ENCODE data around the gene COA3. TPM values are rescaled to one million over a fixed set of nuclear protein-coding genes. Genes with fewer than 3 reads are reported as not detected.

The COA3 gene
- total RNA-seq, 2 experiments from 2014 or later = 31.8 to 36.6 TPM

GRCh38 chr17:42835732-42836131 lies 37.2 kb upstream of the COA3 start:
- no peaks in the 10 kb centered on the region for H3K27me3 Mint-ChIP-seq
- no peak overlapping the region for H3K4me3 Mint-ChIP-seq
- no peak for DNase-seq
- CTCF ChIA-PET = interaction anchor here (1.0 to 4.4 kb wide), 3 partner anchors 9 to 15 kb away, joined by 3 to 47 read pairs (median 4); partner anchors contain the start of genes AOC2 and BECN1
- no peak overlapping the region for H3K27ac Mint-ChIP-seq
- intact Hi-C loops (cut with micrococcal nuclease) = no loop called here
- peaks cover 32% of the 10 kb centered on the region for H3K36me3 Mint-ChIP-seq
- H3K9me3 Mint-ChIP-seq = no peaks in the 10 kb centered on the region
- peaks cover 30% of the 10 kb centered on the region for H3K4me1 Mint-ChIP-seq (ENCODE audit: low read depth)
- POLR2A ChIA-PET = interaction anchor here (0.8 to 1.5 kb wide), 3 partner anchors 10 to 162 kb away, joined by 4 to 7 read pairs (median 4); partner anchors contain the start of gene RPL27

DNA sequence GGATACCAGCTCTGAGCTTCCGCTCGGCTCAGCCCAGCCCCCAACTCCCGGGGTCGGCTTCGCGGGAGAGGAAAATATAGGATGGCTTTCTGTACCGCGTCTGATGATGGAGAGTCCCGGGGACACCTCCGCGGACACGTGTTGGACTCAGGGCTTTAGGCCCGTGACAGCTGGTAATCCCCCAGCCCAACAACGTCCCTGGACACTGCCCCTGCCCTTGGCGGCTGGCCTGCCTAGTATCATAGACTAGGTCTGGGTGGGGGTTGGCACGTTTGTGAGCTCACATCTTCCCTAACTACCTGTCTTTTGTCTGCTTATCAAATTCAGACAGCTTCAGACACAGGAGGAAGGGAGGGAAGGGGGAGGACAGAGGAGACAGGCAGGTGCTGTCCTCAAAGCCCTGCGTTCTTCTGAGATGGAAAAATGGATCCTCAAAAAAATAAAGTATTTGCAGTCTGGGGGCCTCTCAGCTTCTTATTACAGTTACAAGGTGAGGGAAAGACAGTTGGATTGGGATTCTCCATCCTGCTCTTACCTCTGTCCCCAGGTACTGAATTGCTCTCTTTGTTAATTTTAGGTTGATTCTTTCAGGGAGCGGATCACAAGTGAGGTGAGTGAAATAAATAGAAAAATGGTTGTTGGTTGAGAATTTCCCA lies 35.4 kb upstream of the COA3 start:
- POLR2A ChIA-PET = interaction anchor here (0.6 to 2.2 kb wide), 8 partner anchors 9 to 256 kb away, joined by 3 to 14 read pairs (median 5); partner anchors contain the start of genes AOC2, BECN1, CNTD1 and COA3
- H3K4me3 Mint-ChIP-seq = peak overlapping the region; percentile 97
- H3K9me3 Mint-ChIP-seq = no peaks in the 10 kb centered on the region
- peaks cover 30% of the 10 kb centered on the region for H3K4me1 Mint-ChIP-seq (ENCODE audit: low read depth)
- peaks cover 21% of the 10 kb centered on the region for H3K36me3 Mint-ChIP-seq
- CTCF ChIA-PET = interaction anchor here (0.9 to 4.4 kb wide), 10 partner anchors 9 to 650 kb away, joined by 3 to 47 read pairs (median 4); partner anchors contain the start of genes AOC2, BECN1, DHX8 and RPL27
- peak overlapping the region; percentile 98 for H3K27ac Mint-ChIP-seq
- no peaks in the 10 kb centered on the region for H3K27me3 Mint-ChIP-seq
- no peak for DNase-seq
- intact Hi-C loops (cut with micrococcal nuclease) = loop anchor here (1.0 to 5.0 kb wide), 3 partner anchors 10 to 337 kb away; partner anchors contain the start of genes BECN1, NBR1 and RPL27

DNA sequence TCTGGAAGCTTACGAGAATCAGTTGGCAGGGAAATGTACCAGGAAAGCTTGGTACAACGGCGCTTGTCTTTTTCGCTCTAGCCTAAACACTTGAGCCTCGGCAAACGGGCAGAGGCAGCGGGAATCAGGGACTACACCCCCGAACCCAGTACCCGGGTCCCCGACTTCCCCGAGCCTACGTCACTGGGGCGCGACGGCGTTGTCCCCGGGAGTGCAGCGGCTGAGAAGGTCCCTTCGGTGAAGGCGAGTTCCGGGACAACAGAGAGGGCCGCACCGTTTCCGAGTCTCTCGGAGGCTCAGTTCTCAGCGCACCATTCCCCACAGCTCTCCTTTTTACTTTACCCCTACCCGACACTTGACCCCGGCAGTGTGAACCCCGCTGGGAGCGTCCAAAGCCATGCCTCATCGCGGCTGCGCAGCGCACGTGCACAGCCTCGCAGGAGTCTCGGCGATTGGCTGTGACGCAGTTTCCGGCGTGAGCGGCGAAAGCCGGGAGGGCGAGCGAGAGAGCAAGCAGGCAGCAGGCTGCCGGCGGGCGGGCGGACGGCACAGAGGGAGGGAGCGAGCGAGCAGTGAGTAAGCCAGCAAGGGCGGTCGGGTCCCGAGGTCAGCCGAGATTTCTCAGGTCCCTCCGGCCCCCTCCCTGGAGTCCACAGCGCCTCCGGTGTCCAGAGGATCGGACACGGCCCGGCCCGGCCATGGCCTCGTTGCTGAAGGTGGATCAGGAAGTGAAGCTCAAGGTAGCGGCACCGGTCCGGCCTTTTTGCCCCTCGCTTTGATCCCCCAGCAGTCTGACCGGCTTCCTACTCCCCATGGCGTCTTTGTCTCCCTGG lies 34.6 kb upstream of the COA3 start, which contains the start of gene PSME3:
TSS of gene PSME3 (plus strand) at position 464 of the 833 bp plus-strand sequence. CDS start at position 699, 235 bp downstream.
- peak; percentile 93 for DNase-seq
- peak within 1 kb of the TSS; percentile 97 for H3K4me3 Mint-ChIP-seq
- peaks cover 16% of the 10 kb centered on the region for H3K36me3 Mint-ChIP-seq
- H3K27ac Mint-ChIP-seq = peak within 1 kb of the TSS; percentile 98
- ChIA-PET POLR2A (interaction anchor here (0.7 to 2.2 kb wide), 7 partner anchors 9 to 255 kb away, joined by 3 to 14 read pairs (median 6); partner anchors contain the start of genes AOC2, BECN1, CNTD1 and COA3), CTCF (interaction anchor here (0.8 to 4.4 kb wide), 11 partner anchors 9 to 651 kb away, joined by 3 to 47 read pairs (median 4); partner anchors contain the start of genes AOC2, BECN1, DHX8 and RETREG3)
- H3K4me1 Mint-ChIP-seq (ENCODE audit: low read depth) = peaks cover 30% of the 10 kb centered on the region
- no peaks in the 10 kb centered on the region for H3K27me3 Mint-ChIP-seq
- intact Hi-C loops (cut with micrococcal nuclease) = loop anchor here (1.0 to 5.0 kb wide), 3 partner anchors 9 to 338 kb away; partner anchors contain the start of genes BECN1, NBR1 and RPL27
- H3K9me3 Mint-ChIP-seq = no peaks in the 10 kb centered on the region

DNA sequence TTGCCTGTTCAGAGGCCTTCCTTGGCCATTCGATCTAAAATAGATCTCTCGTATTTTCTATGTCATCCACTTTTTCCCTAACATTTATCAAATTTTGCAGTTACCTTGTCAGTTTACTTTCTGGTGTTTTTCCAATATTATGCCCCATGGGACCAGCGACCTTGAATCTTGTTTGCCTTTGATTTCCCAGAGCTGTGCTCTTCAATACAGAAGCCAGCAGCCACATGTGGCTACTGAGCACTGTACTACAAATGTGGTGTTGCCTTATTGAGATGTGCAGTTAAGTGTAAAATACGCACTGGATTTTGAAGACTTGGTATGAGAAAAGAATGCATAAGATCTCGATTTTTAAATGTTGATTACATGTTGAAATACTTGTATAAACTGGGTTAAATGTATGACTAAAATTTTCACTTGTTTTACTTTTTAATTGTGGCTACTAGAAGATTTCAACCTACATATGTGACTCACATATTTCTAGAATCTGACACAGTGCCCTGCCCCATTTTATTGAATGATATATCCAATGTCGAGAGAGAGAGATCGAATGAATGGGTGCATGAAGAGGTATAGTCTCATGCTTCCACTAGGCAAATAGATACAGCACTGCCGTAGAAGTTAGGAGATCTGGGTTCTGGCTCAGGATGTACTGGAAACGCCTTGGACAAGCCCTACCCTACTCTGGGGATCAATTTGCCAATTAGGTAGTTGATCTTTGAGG lies 33.9 kb upstream of the COA3 start:
- Mint-ChIP-seq H3K9me3 (no peaks in the 10 kb centered on the region), H3K36me3 (peaks cover 10% of the 10 kb centered on the region), H3K4me3 (peak overlapping the region; percentile 97), H3K4me1 (ENCODE audit: low read depth) (peaks cover 27% of the 10 kb centered on the region), H3K27me3 (no peaks in the 10 kb centered on the region), H3K27ac (peak overlapping the region; percentile 98)
- ChIA-PET POLR2A (interaction anchor here (1.4 to 2.2 kb wide), 5 partner anchors 9 to 254 kb away, joined by 4 to 14 read pairs (median 6); partner anchors contain the start of genes BECN1, CNTD1, COA3 and RPL27), CTCF (interaction anchor here (0.8 to 4.4 kb wide), 7 partner anchors 8 to 652 kb away, joined by 3 to 47 read pairs (median 4); partner anchors contain the start of genes AOC2, BECN1, DHX8 and RETREG3)
- intact Hi-C loops (cut with micrococcal nuclease) = loop anchor here (2.0 to 5.0 kb wide), 2 partner anchors 165 to 338 kb away; partner anchors contain the start of genes NBR1 and RPL27
- no peak for DNase-seq

- no peaks in the 10 kb centered on the region for H3K27me3 Mint-ChIP-seq
- POLR2A ChIA-PET = no interaction called here
- DNase-seq = no peak
- H3K36me3 Mint-ChIP-seq = peaks cover 3% of the 10 kb centered on the region
- H3K4me3 Mint-ChIP-seq = no peak overlapping the region
- intact Hi-C loops (cut with micrococcal nuclease) = loop anchor here (5.0 kb wide), 1 partner anchor 166 kb away; the partner anchor contains the start of gene RPL27
- H3K9me3 Mint-ChIP-seq = no peaks in the 10 kb centered on the region
- no peak overlapping the region for H3K27ac Mint-ChIP-seq
- peaks cover 24% of the 10 kb centered on the region for H3K4me1 Mint-ChIP-seq (ENCODE audit: low read depth)
- CTCF ChIA-PET = interaction anchor here (1.0 kb wide), 1 partner anchor 253 kb away, joined by 3 read pairs; no protein-coding TSS in a partner anchor
Observed at GRCh38 chr17:42830971-42831370, 32.5 kb upstream of the COA3 start.

- no peaks in the 10 kb centered on the region for H3K27me3 Mint-ChIP-seq
- H3K4me1 Mint-ChIP-seq (ENCODE audit: low read depth) = peaks cover 22% of the 10 kb centered on the region
- ChIA-PET POLR2A (no interaction called here), CTCF (interaction anchor here (0.5 kb wide), 1 partner anchor 171 kb away, joined by 3 read pairs; the partner anchor contains the start of gene RPL27)
- H3K36me3 Mint-ChIP-seq = peaks cover 5% of the 10 kb centered on the region
- DNase-seq = no peak
- H3K9me3 Mint-ChIP-seq = no peaks in the 10 kb centered on the region
- no peak overlapping the region for H3K27ac Mint-ChIP-seq
- intact Hi-C loops (cut with micrococcal nuclease) = loop anchor here (10.0 kb wide), 1 partner anchor 123 kb away; no protein-coding TSS in a partner anchor
- no peak overlapping the region for H3K4me3 Mint-ChIP-seq
Observed at GRCh38 chr17:42827472-42827871, 29.0 kb upstream of the COA3 start.

DNA sequence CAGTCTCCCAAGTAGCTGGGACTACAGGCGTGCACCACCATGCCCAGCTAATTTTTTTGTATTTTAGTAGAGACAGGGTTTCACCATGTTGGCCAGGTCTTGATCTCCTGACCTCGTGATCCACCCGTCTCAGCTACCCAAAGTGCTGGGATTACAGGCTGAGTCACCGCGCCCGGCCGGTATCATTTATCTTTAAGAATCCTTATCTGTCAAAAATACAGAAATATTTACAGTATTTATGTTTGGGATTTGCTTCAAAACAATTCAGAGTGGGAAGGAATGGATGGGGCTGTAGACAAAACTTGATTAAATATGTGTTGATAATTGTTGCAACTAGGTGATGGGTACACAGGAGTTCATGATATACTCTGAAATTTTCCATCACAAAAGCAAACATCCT lies 22.7 kb upstream of the COA3 start:
- Mint-ChIP-seq H3K36me3 (peaks cover 41% of the 10 kb centered on the region), H3K4me3 (no peak overlapping the region), H3K27ac (no peak overlapping the region), H3K27me3 (no peaks in the 10 kb centered on the region), H3K9me3 (no peaks in the 10 kb centered on the region), H3K4me1 (ENCODE audit: low read depth) (peaks cover 26% of the 10 kb centered on the region)
- intact Hi-C loops (cut with micrococcal nuclease) = loop anchor here (5.0 to 10.0 kb wide), 2 partner anchors 116 to 244 kb away; partner anchors contain the start of gene PSMC3IP
- POLR2A ChIA-PET = no interaction called here
- no peak for DNase-seq
- CTCF ChIA-PET = interaction anchor here (1.2 to 3.8 kb wide), 6 partner anchors 11 to 243 kb away, joined by 3 to 14 read pairs (median 4); partner anchors contain the start of genes IFI35 and PSMC3IP

DNA sequence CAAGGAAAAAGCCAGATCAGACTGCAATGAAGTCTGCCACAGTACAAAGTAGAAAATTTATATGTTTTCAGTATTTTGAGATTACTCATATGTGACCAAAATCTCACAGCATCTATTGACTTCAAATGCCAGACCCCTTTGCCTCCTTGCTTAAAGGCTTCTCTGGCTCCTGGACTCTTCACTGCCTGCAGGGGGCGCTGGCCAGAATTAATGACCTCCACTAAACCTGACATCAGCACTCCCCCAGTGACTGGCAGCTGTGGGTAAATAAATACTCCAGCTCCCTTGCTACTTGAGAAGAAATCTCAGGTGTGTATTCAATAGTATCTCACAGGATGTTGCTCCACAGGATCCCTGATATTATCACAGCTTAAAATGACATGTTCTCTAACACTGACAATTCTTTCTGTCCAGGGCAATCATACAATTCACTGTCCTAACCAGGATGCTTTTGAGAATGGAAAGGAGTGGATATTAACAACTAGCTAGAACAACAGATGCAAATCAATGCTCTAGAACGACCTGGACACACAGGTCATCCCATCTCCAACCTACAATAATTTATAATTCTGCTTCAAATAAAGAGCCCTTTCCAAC lies 21.5 kb upstream of the COA3 start:
- Mint-ChIP-seq H3K36me3 (peaks cover 50% of the 10 kb centered on the region), H3K4me1 (ENCODE audit: low read depth) (peaks cover 24% of the 10 kb centered on the region), H3K27me3 (no peaks in the 10 kb centered on the region), H3K9me3 (no peaks in the 10 kb centered on the region), H3K27ac (no peak overlapping the region), H3K4me3 (no peak overlapping the region)
- peak; percentile 79 for DNase-seq
- ChIA-PET CTCF (interaction anchor here (0.5 to 4.4 kb wide), 22 partner anchors 9 to 242 kb away, joined by 3 to 20 read pairs (median 4); partner anchors contain the start of genes CNTD1, COA3, IFI35 and PSMC3IP), POLR2A (interaction anchor here (0.8 kb wide), 1 partner anchor 109 kb away, joined by 3 read pairs; no protein-coding TSS in a partner anchor)
- intact Hi-C loops (cut with micrococcal nuclease) = loop anchor here (5.0 to 10.0 kb wide), 2 partner anchors 115 to 243 kb away; partner anchors contain the start of gene PSMC3IP

- ChIA-PET POLR2A (no interaction called here), CTCF (interaction anchor here (0.9 to 4.4 kb wide), 5 partner anchors 10 to 111 kb away, joined by 3 to 20 read pairs (median 4); partner anchors contain the start of genes CNTD1 and COA3)
- DNase-seq = no peak
- H3K4me3 Mint-ChIP-seq = no peak overlapping the region
- H3K9me3 Mint-ChIP-seq = no peaks in the 10 kb centered on the region
- peaks cover 56% of the 10 kb centered on the region for H3K36me3 Mint-ChIP-seq
- peaks cover 16% of the 10 kb centered on the region for H3K4me1 Mint-ChIP-seq (ENCODE audit: low read depth)
- intact Hi-C loops (cut with micrococcal nuclease) = no loop called here
- no peaks in the 10 kb centered on the region for H3K27me3 Mint-ChIP-seq
- H3K27ac Mint-ChIP-seq = no peak overlapping the region
Observed at GRCh38 chr17:42818379-42818778, 19.9 kb upstream of the COA3 start.

DNA sequence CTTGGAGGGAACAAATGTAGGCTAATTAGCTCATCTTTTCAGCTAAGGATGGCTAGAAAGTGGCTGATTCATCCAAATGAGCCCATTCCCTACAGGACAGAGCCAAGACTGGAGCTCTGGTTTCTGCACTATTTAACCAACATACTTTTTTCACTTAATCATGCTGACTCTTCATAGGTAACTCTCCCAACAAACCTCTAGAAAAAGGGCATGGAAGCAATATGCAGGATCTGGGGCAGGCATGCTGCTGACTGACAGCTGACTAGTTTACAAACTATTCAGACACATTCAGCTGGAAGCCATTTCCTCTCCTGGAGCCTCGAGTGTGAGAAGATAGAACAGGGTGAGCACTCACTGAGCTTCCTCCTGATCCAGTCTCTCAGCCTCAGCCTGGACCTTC lies 19.4 kb upstream of the COA3 start:
- intact Hi-C loops (cut with micrococcal nuclease) = no loop called here
- ChIA-PET CTCF (interaction anchor here (0.9 to 4.4 kb wide), 6 partner anchors 10 to 112 kb away, joined by 3 to 20 read pairs (median 4); partner anchors contain the start of genes CNTD1 and COA3), POLR2A (no interaction called here)
- DNase-seq = no peak
- no peaks in the 10 kb centered on the region for H3K9me3 Mint-ChIP-seq
- no peak overlapping the region for H3K27ac Mint-ChIP-seq
- H3K4me1 Mint-ChIP-seq (ENCODE audit: low read depth) = peaks cover 15% of the 10 kb centered on the region
- H3K27me3 Mint-ChIP-seq = no peaks in the 10 kb centered on the region
- H3K4me3 Mint-ChIP-seq = no peak overlapping the region
- peaks cover 56% of the 10 kb centered on the region for H3K36me3 Mint-ChIP-seq

Measured in activated CD4-positive, alpha-beta memory T cell treated with anti-CD3 and anti-CD28 coated beads for 36 hours (primary cell).